GM23338 (cell line): ENCODE data around the gene CUBN. TPM values are rescaled to one million over a fixed set of nuclear protein-coding genes. Genes with fewer than 3 reads are reported as not detected.
A peak's percentile ranks its signal among the peaks of the same experiment; 100 is the strongest.

Experiments
- ATAC-seq: fragments of 200-7000 bp; cut with Tn5 transposase; 3 replicates; pipeline ENCODE4 v1.9.1; 2020
- DNase-seq: peaks from one replicate; pipeline ENCODE4 v3.0.0-alpha.2; 2015; ENCODE audit warnings: low spot score
- H2AFZ ChIP-seq: fragments of 200-600 bp; sonication (generic); 2 replicates; pipeline ENCODE4 v1.8.0; 2016; ENCODE audit warnings: antibody characterized with exemption, mild to moderate bottlenecking, moderate library complexity
- H3F3A ChIP-seq: fragments of 200-600 bp; sonication (generic); replicated peaks from 2 replicates; pipeline ENCODE4 v1.8.0; 2017; ENCODE audit warnings: antibody characterized with exemption, mixed run types, low read depth
- H3K27ac ChIP-seq: fragments of 200-600 bp; sonication (generic); 2 replicates; pipeline ENCODE4 v1.6.1; 2016; ENCODE audit warnings: low read depth
- H3K27me3 ChIP-seq: fragments of 200-600 bp; sonication (generic); 2 replicates; pipeline ENCODE4 v1.8.0; 2016; ENCODE audit warnings: mild to moderate bottlenecking, mixed run types, moderate library complexity; ENCODE audit not compliant: insufficient read depth
- H3K36me3 ChIP-seq: fragments of 200-600 bp; sonication (generic); 2 replicates; pipeline ENCODE4 v1.8.0; 2016; ENCODE audit warnings: mild to moderate bottlenecking; ENCODE audit not compliant: insufficient read depth
- H3K4me1 ChIP-seq: fragments of 200-600 bp; sonication (generic); 2 replicates; pipeline ENCODE4 v1.8.0; 2016; ENCODE audit warnings: mild to moderate bottlenecking, moderate library complexity; ENCODE audit not compliant: insufficient read depth
- H3K4me2 ChIP-seq: fragments of 200-600 bp; sonication (generic); 2 replicates; pipeline ENCODE4 v1.7.1; 2017; ENCODE audit warnings: mixed run types
- H3K4me3 ChIP-seq: fragments of 200-600 bp; sonication (generic); 2 replicates; pipeline ENCODE4 v1.6.1; 2016; ENCODE audit warnings: mixed run types
- H3K79me2 ChIP-seq: fragments of 200-600 bp; sonication (generic); replicated peaks from 2 replicates; pipeline ENCODE4 v1.8.0; 2017; ENCODE audit warnings: mild to moderate bottlenecking; ENCODE audit not compliant: insufficient read depth
- H3K9me2 ChIP-seq: fragments of 200-600 bp; sonication (generic); 2 replicates; pipeline ENCODE4 v1.8.0; 2017; ENCODE audit not compliant: insufficient read depth
- H4K20me1 ChIP-seq: fragments of 200-600 bp; sonication (generic); replicated peaks from 2 replicates; pipeline ENCODE4 v1.8.0; 2017; ENCODE audit warnings: mild to moderate bottlenecking; ENCODE audit not compliant: insufficient read depth
- H3K27ac Mint-ChIP-seq: 2 replicates; pipeline ENCODE4 v1.8.0; 2020; ENCODE audit warnings: inconsistent platforms, mild to moderate bottlenecking, moderate library complexity, mixed read lengths
- H3K27me3 Mint-ChIP-seq: 3 replicates; pipeline ENCODE4 v1.8.0; 2022; ENCODE audit warnings: low read depth, mild to moderate bottlenecking, moderate library complexity, mixed read lengths, inconsistent platforms; ENCODE audit not compliant: insufficient read depth, poor library complexity
- H3K36me3 Mint-ChIP-seq: 3 replicates; pipeline ENCODE4 v1.8.0; 2021; ENCODE audit warnings: low read depth, mild to moderate bottlenecking, inconsistent platforms, moderate library complexity, mixed read lengths
- H3K4me1 Mint-ChIP-seq: 3 replicates; pipeline ENCODE4 v1.8.0; 2020; ENCODE audit warnings: mild to moderate bottlenecking, inconsistent platforms, mixed read lengths
- H3K4me3 Mint-ChIP-seq: 3 replicates; pipeline ENCODE4 v1.8.0; 2021; ENCODE audit warnings: moderate library complexity, mild to moderate bottlenecking, inconsistent platforms, mixed read lengths
- H3K9me3 Mint-ChIP-seq: 3 replicates; pipeline ENCODE4 v1.8.0; 2020; ENCODE audit warnings: moderate library complexity, mild to moderate bottlenecking, inconsistent platforms, mixed read lengths
- CREB1 ChIP-seq: fragments of 250-450 bp; sonication (Bioruptor Pico); IDR thresholded peaks from 2 replicates; pipeline ENCODE4 v1.5.0; 2020; ENCODE audit warnings: low read depth, mild to moderate bottlenecking, moderate library complexity
- ETS1 ChIP-seq: IDR thresholded peaks from 2 replicates; pipeline ENCODE4 v1.6.1; 2016; ENCODE audit warnings: antibody characterized with exemption
- EZH2 ChIP-seq: fragments of 200-600 bp; sonication (generic); IDR thresholded peaks from one replicate; pipeline ENCODE4 v1.8.0; 2017; ENCODE audit warnings: antibody characterized with exemption, mild to moderate bottlenecking, low read depth; ENCODE audit not compliant: unreplicated experiment
- EZH2phosphoT487 ChIP-seq: fragments of 200-600 bp; sonication (generic); IDR thresholded peaks from one replicate; pipeline ENCODE4 v1.8.1; 2018; ENCODE audit warnings: antibody characterized with exemption; ENCODE audit not compliant: unreplicated experiment
- JUNB ChIP-seq: IDR thresholded peaks from one replicate; pipeline ENCODE4 v1.6.1; 2016; ENCODE audit warnings: antibody characterized with exemption; ENCODE audit not compliant: unreplicated experiment
- NANOG ChIP-seq: IDR thresholded peaks from 2 replicates; pipeline ENCODE4 v1.6.1; 2016; ENCODE audit warnings: antibody characterized with exemption, borderline replicate concordance
- POLR2AphosphoS5 ChIP-seq: IDR thresholded peaks from 2 replicates; pipeline ENCODE4 v1.6.1; 2016; ENCODE audit warnings: antibody characterized with exemption, low read depth
- STAT1 ChIP-seq: IDR thresholded peaks from one replicate; pipeline ENCODE4 v1.6.1; 2016; ENCODE audit warnings: antibody characterized with exemption; ENCODE audit not compliant: unreplicated experiment
- ZNF114 ChIP-seq: fragments of 250-450 bp; sonication (Bioruptor Pico); IDR thresholded peaks from 2 replicates; pipeline ENCODE4 v1.5.0; 2020; ENCODE audit warnings: mild to moderate bottlenecking, moderate library complexity
- ZNF331 ChIP-seq: fragments of 250-450 bp; sonication (Bioruptor Pico); IDR thresholded peaks from 2 replicates; pipeline ENCODE4 v1.5.0; 2020; ENCODE audit warnings: low read depth, mild to moderate bottlenecking, moderate library complexity
- ZNF462 ChIP-seq: fragments of 250-450 bp; sonication (Bioruptor Pico); IDR thresholded peaks from 2 replicates; pipeline ENCODE4 v1.5.0; 2020; ENCODE audit warnings: mild to moderate bottlenecking, moderate library complexity
- polyA plus RNA-seq: library from polyadenylated mRNA; unstranded; fragments of >200 nt; fragmentation: Nextera tagmentation; extraction: Ambion mirVana; gene quantifications from 2 replicates; pipeline ENCODE4 v1.2.1, GENCODE V29; 2016
- total RNA-seq: library from RNA; depleted of rRNA; stranded (reverse); fragments of >200 nt; shearing (Covaris generic); gene quantifications from 2 replicates; pipeline ENCODE4 v1.2.3, GENCODE V29; 2014

Gene CUBN
- total and polyA plus RNA-seq, 2 experiments from 2014 or later: 0.06 to 1.8 TPM

- no peak overlapping the region for H3K4me2 ChIP-seq
- H3K9me2 ChIP-seq: 0 out of 2 replicates have a peak, but pooled peaks cover 2% of the 10 kb centered on the region
- no peak overlapping the region for H3K4me3 Mint-ChIP-seq
- H3K27ac ChIP-seq: no peak overlapping the region
- no peak overlapping the region for H3K4me3 ChIP-seq
- H3F3A ChIP-seq: no peaks in the 10 kb centered on the region
- peaks cover 6% of the 10 kb centered on the region; the same call in 2 of the 3 replicates for H3K4me1 Mint-ChIP-seq
- H2AFZ ChIP-seq: peak overlapping the region; percentile 39; the same call in 1 of the 2 replicates
- DNase-seq (peak; percentile 48), ATAC-seq (no peak)
- H3K27me3 Mint-ChIP-seq: no peaks in the 10 kb centered on the region
- no peaks in the 10 kb centered on the region for H3K79me2 ChIP-seq
- no peaks in the 10 kb centered on the region for H3K27me3 ChIP-seq
- peaks cover 5% of the 10 kb centered on the region; the same call in 2 of the 3 replicates for H3K9me3 Mint-ChIP-seq
- H3K36me3 ChIP-seq: no peaks in the 10 kb centered on the region
- no peaks in the 10 kb centered on the region for H4K20me1 ChIP-seq
- no peaks in the 10 kb centered on the region for H3K36me3 Mint-ChIP-seq
- no peak overlapping the region for H3K27ac Mint-ChIP-seq
- H3K4me1 ChIP-seq: no peaks in the 10 kb centered on the region
- TF ChIP-seq POLR2AphosphoS5 (no peak), NANOG (no peak)
Measured at GRCh38 chr10:16995867-16996529, 133.6 kb downstream of the CUBN start.

GRCh38 chr10:16993186-16993585 is 136.4 kb downstream of the CUBN start:
- H3K4me1 ChIP-seq: no peaks in the 10 kb centered on the region
- ATAC-seq (no peak), DNase-seq (no peak)
- 0 out of 2 replicates have a peak, but pooled peaks cover 3% of the 10 kb centered on the region for H3K9me2 ChIP-seq
- peaks cover 2% of the 10 kb centered on the region; the same call in 1 of the 3 replicates for H3K9me3 Mint-ChIP-seq
- no peaks in the 10 kb centered on the region for H4K20me1 ChIP-seq
- no peaks in the 10 kb centered on the region for H3K36me3 ChIP-seq
- no peaks in the 10 kb centered on the region for H3K79me2 ChIP-seq
- H3K36me3 Mint-ChIP-seq: no peaks in the 10 kb centered on the region
- H3K4me1 Mint-ChIP-seq: peaks cover 6% of the 10 kb centered on the region; the same call in 2 of the 3 replicates
- H3K27ac Mint-ChIP-seq: no peak overlapping the region
- no peaks in the 10 kb centered on the region for H3K27me3 ChIP-seq
- no peak overlapping the region for H3K27ac ChIP-seq
- H3K4me3 Mint-ChIP-seq: no peak overlapping the region
- peaks cover 3% of the 10 kb centered on the region for H3K27me3 Mint-ChIP-seq
- no peak overlapping the region for H3K4me3 ChIP-seq
- H3F3A ChIP-seq: no peaks in the 10 kb centered on the region
- H3K4me2 ChIP-seq: no peak overlapping the region
- no peak overlapping the region for H2AFZ ChIP-seq
- TF ChIP-seq NANOG: no peak
- TF ChIP-seq ETS1: no peak
- no peak for TF ChIP-seq POLR2AphosphoS5
- TF ChIP-seq STAT1: no peak
- no peak for TF ChIP-seq EZH2
- no peak for TF ChIP-seq EZH2phosphoT487
- no peak for TF ChIP-seq ZNF114 (CRISPR knock-in tag)
- no peak for TF ChIP-seq CREB1 (CRISPR knock-in tag)
- no peak for TF ChIP-seq ZNF462 (CRISPR knock-in tag)
- no peak for TF ChIP-seq ZNF331
- no peak for TF ChIP-seq JUNB
